GM12874 (cell line): Measurements from ENCODE around the gene COL25A1.

Experiments used
- TF ChIP-seq, protein P1 (sequence below): IDR thresholded peaks from 2 replicates; pipeline ENCODE4 v1.5.1; 2011; ENCODE audit warnings: low read depth, mild to moderate bottlenecking, control low read depth, low read length, moderate library complexity; ENCODE audit not compliant: insufficient read depth

The COL25A1 gene

DNA sequence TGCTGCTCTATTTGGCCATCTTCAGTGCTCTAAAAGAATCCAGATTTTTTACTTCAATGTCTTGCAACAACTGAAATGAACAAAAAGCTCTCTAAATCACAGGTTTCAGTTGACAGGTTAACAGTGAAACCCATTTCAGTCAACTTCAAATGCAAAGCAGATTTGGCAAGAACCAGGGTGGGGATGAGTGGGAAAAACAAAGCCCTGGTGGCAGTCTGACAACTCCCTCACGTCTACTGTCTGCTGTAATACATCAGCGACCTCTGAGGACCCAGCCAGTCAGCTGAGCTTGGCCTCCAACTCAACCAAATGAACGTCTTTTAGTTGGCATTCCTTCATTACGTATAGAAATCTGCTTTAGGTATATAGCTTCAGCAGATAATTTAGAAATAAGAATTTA lies 95.8 kb downstream of the COL25A1 start:
- TF ChIP-seq, protein P1, sequence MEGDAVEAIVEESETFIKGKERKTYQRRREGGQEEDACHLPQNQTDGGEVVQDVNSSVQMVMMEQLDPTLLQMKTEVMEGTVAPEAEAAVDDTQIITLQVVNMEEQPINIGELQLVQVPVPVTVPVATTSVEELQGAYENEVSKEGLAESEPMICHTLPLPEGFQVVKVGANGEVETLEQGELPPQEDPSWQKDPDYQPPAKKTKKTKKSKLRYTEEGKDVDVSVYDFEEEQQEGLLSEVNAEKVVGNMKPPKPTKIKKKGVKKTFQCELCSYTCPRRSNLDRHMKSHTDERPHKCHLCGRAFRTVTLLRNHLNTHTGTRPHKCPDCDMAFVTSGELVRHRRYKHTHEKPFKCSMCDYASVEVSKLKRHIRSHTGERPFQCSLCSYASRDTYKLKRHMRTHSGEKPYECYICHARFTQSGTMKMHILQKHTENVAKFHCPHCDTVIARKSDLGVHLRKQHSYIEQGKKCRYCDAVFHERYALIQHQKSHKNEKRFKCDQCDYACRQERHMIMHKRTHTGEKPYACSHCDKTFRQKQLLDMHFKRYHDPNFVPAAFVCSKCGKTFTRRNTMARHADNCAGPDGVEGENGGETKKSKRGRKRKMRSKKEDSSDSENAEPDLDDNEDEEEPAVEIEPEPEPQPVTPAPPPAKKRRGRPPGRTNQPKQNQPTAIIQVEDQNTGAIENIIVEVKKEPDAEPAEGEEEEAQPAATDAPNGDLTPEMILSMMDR: no peak

DNA sequence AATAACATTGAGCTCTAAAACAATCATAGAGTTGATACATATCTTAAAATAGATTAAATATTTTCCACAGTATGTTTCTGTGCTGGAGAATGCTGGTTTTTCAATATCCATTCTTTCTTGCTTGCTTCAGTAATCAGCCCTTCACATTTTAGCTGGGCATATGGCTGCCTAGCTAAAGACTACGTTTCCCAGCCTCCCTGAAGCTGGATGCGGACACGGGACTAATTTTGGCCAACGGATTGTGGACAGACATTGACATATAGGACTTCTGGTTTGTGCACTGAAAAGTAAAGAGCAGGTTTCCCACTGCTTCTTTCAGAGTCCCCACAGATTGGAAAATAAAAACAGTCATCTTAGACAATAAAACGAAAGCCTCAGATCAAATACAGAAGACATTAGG lies 97.3 kb downstream of the COL25A1 start:
- TF ChIP-seq, protein P1: no peak

DNA sequence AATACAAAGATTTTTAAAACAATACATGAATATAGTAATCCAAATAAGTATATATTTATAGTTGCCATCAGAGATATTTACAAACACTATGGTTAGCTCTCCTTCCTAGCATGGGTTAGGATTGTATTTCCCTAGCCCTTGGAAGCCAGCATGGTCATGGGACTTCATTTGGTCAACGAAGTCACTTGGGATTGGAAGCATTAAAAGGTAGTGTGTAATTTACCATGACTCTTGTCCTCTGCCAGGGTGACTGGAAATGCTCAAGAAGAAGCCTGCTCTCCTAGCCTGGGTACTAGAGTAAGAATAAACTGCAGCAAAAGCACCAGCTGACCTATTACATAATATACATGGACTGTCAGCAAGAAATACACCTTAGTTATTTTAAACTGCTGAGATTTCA lies 102.9 kb downstream of the COL25A1 start:
- TF ChIP-seq, protein P1: no peak

DNA sequence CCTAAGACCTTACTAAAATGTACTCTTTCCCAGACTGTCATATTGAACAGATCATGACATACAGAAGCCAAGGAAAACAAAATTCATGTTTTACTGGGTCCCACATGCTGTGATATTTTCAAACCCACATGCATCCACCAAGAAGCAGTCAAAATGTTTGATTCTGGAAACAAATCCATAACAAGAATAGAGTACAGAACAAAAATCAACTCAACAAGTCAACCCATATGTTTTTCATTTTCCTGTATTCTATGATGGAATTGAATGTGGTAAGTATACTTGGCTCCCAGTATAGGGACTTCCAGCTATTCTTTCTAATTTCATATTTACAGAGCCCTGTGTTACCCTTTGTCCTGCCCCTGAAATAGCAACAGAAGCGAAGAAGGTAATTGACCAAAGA lies 106.8 kb downstream of the COL25A1 start:
- TF ChIP-seq, protein P1: no peak

DNA sequence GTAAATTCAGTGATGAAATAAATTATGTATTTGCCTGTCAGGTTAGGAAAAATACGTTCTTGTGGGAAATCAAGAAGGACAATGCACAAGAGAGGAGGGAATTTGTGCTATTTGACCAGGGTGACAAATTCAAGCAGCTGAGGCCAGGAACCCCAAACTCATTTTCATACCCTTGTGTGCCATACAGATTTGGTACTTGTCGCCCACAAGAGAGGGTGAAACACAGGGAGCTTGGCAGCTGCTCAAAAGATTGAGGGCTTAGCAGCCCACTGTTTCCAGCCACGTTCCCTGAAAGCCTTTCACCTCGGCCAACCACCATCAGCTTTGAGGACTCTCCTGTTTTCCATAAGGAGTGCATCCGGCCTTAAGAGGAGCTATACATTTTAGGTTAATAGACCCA lies 111.2 kb downstream of the COL25A1 start:
- TF ChIP-seq, protein P1: no peak

DNA sequence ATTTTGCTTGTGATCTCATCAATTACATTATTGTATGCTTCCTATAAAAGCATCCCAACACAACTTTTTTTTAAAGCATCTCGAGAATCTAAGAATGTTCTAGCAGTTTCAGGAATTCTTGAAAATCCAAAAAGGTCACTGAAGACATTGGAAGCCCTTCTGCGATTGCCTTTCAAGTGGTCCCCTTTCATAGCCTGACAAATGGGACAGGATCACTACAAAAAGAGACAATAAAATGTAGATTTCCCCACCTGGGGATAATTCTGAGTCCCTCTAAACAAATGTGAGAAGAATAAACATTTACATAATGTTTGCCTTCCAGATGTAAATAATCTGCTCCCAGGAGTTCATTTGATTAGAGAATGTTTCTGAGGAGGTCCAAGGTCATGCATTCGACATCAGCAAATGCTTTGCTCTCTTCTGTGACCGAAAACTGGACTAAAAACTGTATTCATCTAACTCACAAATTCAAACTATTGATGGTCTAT lies 116.0 kb downstream of the COL25A1 start:
- TF ChIP-seq, protein P1: no peak

DNA sequence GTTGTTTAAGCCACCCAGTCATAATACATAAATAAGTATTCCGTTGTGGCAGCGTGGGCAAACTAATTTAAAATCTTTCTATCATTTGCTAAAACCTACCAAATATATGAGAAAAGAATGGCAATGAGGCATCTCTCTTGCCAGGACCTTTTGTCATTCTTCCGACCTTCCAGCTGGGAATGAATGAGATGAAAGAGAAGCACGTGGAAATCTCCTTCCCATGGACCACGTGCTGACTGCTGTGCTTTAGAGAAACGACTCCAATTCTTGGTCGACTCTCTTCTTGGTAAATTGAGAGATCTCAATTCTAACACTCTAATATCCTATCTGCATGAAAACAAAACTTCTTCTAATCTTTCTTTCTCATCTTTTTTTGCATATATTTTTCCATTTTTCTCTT lies 116.5 kb downstream of the COL25A1 start:
- TF ChIP-seq, protein P1: no peak
